Mammary epithelial cell (primary cell): ENCODE measurements around the gene NEB.

Source experiments
- CTCF ChIP-seq, 2 donors: IDR thresholded peaks in 1 of 2; conservative IDR thresholded peaks in 1 of 2; 2 replicates each; pipeline ENCODE4 v1.5.1; 2011 to 2012; ENCODE audit warnings: inconsistent platforms in 2 of 2, low read length in 2 of 2, mild to moderate bottlenecking in 2 of 2, control low read depth in 1 of 2, low read depth in 1 of 2; ENCODE audit not compliant: insufficient read depth in 1 of 2; ENCODE audit errors: extremely low read depth in 1 of 2
- EZH2 ChIP-seq: IDR thresholded peaks from 2 replicates; pipeline ENCODE4 v1.6.1; 2012; ENCODE audit warnings: low read length, inconsistent platforms, borderline replicate concordance

GRCh38 chr2:151720521-151720920 is 13.8 kb downstream of the NEB start:
- TF ChIP-seq CTCF (conservative IDR thresholded peaks at IDR 0.05 in 1 of 2, IDR thresholded peaks at IDR 0.05 in 1 of 2; ENCODE audit: extremely low read depth in 1 of 2, insufficient read depth in 1 of 2, low read depth in 1 of 2, low read length in 2 of 2) = no peak
- no peak for TF ChIP-seq EZH2
